ENCODE measurements around the gene CCDC106.
A peak's percentile ranks its signal among the peaks of the same experiment; 100 is the strongest.

CCDC106 gene

GRCh38 chr19:55643003-55643886, 4.8 kb upstream of the CCDC106 start, which contains the start of gene ZNF581 (continued):
- TF ChIP-seq REST (tag by site-specific recombination; IDR thresholded peaks at IDR 0.05), result peak; percentile 56; the same call in 1 of the 2 replicates
- 0 out of 2 replicates have a peak, but pooled peaks have one; percentile 16 for TF ChIP-seq ZNF223 (tag by site-specific recombination; IDR thresholded peaks at IDR 0.05)
- peak; percentile 71; the same call in 1 of the 2 replicates for TF ChIP-seq ZNF843 (tag by site-specific recombination; IDR thresholded peaks at IDR 0.05)
- TF ChIP-seq ZNF292 (tag by site-specific recombination; IDR thresholded peaks at IDR 0.05; ENCODE audit: borderline replicate concordance, low read depth), result no peak
- no peak for TF ChIP-seq ZNF398 (tag by site-specific recombination; IDR thresholded peaks at IDR 0.05)
- TF ChIP-seq MEIS1 (CRISPR knock-in tag; IDR thresholded peaks at IDR 0.05; ENCODE audit: borderline replicate concordance), result no peak
- TF ChIP-seq TRIM28 (IDR thresholded peaks at IDR 0.05; ENCODE audit: borderline replicate concordance, low read length), result no peak
- no peak; the same call in 1 of the 2 replicates for TF ChIP-seq ZNF792 (tag by site-specific recombination; IDR thresholded peaks at IDR 0.05)
- peak; percentile 74 for TF ChIP-seq ZSCAN30 (tag by site-specific recombination; IDR thresholded peaks at IDR 0.05)
- TF ChIP-seq ZNF621 (tag by site-specific recombination; IDR thresholded peaks at IDR 0.05), result no peak
- no peak for TF ChIP-seq ZNF18 (tag by site-specific recombination; IDR thresholded peaks at IDR 0.05)
- no peak for TF ChIP-seq ZNF10 (tag by site-specific recombination; IDR thresholded peaks at IDR 0.05)
- TF ChIP-seq YY2 (tag by site-specific recombination; IDR thresholded peaks at IDR 0.05), result peak; percentile 81
- TF ChIP-seq ZNF157 (tag by site-specific recombination; IDR thresholded peaks at IDR 0.05), result no peak
- TF ChIP-seq ZBTB1 (tag by site-specific recombination; IDR thresholded peaks at IDR 0.05), result no peak
- TF ChIP-seq ZBTB11 (tag by site-specific recombination; conservative IDR thresholded peaks at IDR 0.05; ENCODE audit: low read depth), result peak; percentile 100
- no peak for TF ChIP-seq ZNF529 (tag by site-specific recombination; IDR thresholded peaks at IDR 0.05; ENCODE audit: insufficient replicate concordance)
- TF ChIP-seq MYNN (tag by site-specific recombination; IDR thresholded peaks at IDR 0.05; ENCODE audit: borderline replicate concordance), result no peak
- TF ChIP-seq ZBTB7A (tag by site-specific recombination; IDR thresholded peaks at IDR 0.05; ENCODE audit: low read depth), result peak; percentile 97
- peak; percentile 100 for TF ChIP-seq KLF16 (tag by site-specific recombination; IDR thresholded peaks at IDR 0.05)
- no peak for TF ChIP-seq ZNF155 (tag by site-specific recombination; IDR thresholded peaks at IDR 0.05)
- TF ChIP-seq ZNF404 (tag by site-specific recombination; IDR thresholded peaks at IDR 0.05), result no peak
- peak; percentile 92 for TF ChIP-seq ZNF76 (tag by site-specific recombination; IDR thresholded peaks at IDR 0.05; ENCODE audit: borderline replicate concordance, low read depth)
- peak; percentile 35; the same call in 1 of the 2 replicates for TF ChIP-seq MZF1 (tag by site-specific recombination; IDR thresholded peaks at IDR 0.05; ENCODE audit: borderline replicate concordance)
- TF ChIP-seq ZSCAN16 (tag by site-specific recombination; IDR thresholded peaks at IDR 0.05), result no peak
- TF ChIP-seq, protein P1, sequence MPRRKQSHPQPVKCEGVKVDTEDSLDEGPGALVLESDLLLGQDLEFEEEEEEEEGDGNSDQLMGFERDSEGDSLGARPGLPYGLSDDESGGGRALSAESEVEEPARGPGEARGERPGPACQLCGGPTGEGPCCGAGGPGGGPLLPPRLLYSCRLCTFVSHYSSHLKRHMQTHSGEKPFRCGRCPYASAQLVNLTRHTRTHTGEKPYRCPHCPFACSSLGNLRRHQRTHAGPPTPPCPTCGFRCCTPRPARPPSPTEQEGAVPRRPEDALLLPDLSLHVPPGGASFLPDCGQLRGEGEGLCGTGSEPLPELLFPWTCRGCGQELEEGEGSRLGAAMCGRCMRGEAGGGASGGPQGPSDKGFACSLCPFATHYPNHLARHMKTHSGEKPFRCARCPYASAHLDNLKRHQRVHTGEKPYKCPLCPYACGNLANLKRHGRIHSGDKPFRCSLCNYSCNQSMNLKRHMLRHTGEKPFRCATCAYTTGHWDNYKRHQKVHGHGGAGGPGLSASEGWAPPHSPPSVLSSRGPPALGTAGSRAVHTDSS (tag by site-specific recombination; IDR thresholded peaks at IDR 0.05), result peak; percentile 61; the same call in 1 of the 2 replicates
- peak; percentile 73 for TF ChIP-seq ZNF629 (tag by site-specific recombination; IDR thresholded peaks at IDR 0.05)
- no peak for TF ChIP-seq TCF7L2 (IDR thresholded peaks at IDR 0.05; ENCODE audit: borderline replicate concordance, low read depth, low read length)
